Effector memory CD8-positive, alpha-beta T cell (primary cell): Measurements from ENCODE around the gene RNASE11.
"Not testable (repeated sequence)": the region's sequence is repeated elsewhere in the genome, so short reads cannot be mapped to it uniquely, and the experiment has no call there.

Experiments
- ATAC-seq: fragments of 150-1000 bp; cut with Tn5 transposase; replicated peaks from 2 replicates; pipeline ENCODE4 v1.10.0; 2021; ENCODE audit warnings: mild to moderate bottlenecking, moderate library complexity
- DNase-seq, 3 experiments: peaks; one replicate each; pipeline ENCODE4 v3.0.0; 2021
- H3K27ac Mint-ChIP-seq, 2 donors: one replicate each; pipeline ENCODE4 v1.8.0; 2022; ENCODE audit warnings: mild to moderate bottlenecking in 2 of 2, mixed read lengths in 2 of 2, moderate library complexity in 2 of 2
- H3K27me3 Mint-ChIP-seq, 2 donors: one replicate each; pipeline ENCODE4 v1.8.0; 2022; ENCODE audit warnings: mixed read lengths in 2 of 2
- H3K36me3 Mint-ChIP-seq: one replicate; pipeline ENCODE4 v1.8.0; 2022; ENCODE audit warnings: mild to moderate bottlenecking, moderate library complexity, mixed read lengths; ENCODE audit not compliant: insufficient read depth
- H3K4me1 Mint-ChIP-seq, 2 donors: one replicate each; pipeline ENCODE4 v1.8.0; 2022; ENCODE audit warnings: low read depth in 2 of 2, mixed read lengths in 2 of 2
- H3K4me3 Mint-ChIP-seq, 2 donors: one replicate each; pipeline ENCODE4 v1.8.0; 2022; ENCODE audit warnings: mild to moderate bottlenecking in 2 of 2, mixed read lengths in 2 of 2, moderate library complexity in 2 of 2
- H3K9me3 Mint-ChIP-seq, 2 donors: one replicate each; pipeline ENCODE4 v1.8.0; 2022; ENCODE audit warnings: mixed read lengths in 2 of 2

The RNASE11 gene

GRCh38 chr14:20622816-20623291 is 35.1 kb upstream of the RNASE11 start:
- no peaks in the 10 kb centered on the region for H3K27me3 Mint-ChIP-seq
- peaks cover 29% of the 10 kb centered on the region for H3K36me3 Mint-ChIP-seq
- ATAC-seq = peak; percentile 20
- H3K27ac Mint-ChIP-seq = no peak overlapping the region
- DNase-seq = no peak
- H3K4me3 Mint-ChIP-seq = peak overlapping the region; percentile 26 to 52
- H3K4me1 Mint-ChIP-seq = peaks cover 36 to 44% of the 10 kb centered on the region in 2 donors
- H3K9me3 Mint-ChIP-seq = no peaks in the 10 kb centered on the region

GRCh38 chr14:20620798-20621478 is 33.1 kb upstream of the RNASE11 start:
- H3K27ac Mint-ChIP-seq = no peak overlapping the region
- no peak for DNase-seq
- peaks cover 30% of the 10 kb centered on the region for H3K36me3 Mint-ChIP-seq
- H3K9me3 Mint-ChIP-seq = no peaks in the 10 kb centered on the region
- no peak for ATAC-seq
- no peak overlapping the region for H3K4me3 Mint-ChIP-seq
- no peaks in the 10 kb centered on the region for H3K27me3 Mint-ChIP-seq
- peaks cover 21 to 30% of the 10 kb centered on the region in 2 donors for H3K4me1 Mint-ChIP-seq

DNA sequence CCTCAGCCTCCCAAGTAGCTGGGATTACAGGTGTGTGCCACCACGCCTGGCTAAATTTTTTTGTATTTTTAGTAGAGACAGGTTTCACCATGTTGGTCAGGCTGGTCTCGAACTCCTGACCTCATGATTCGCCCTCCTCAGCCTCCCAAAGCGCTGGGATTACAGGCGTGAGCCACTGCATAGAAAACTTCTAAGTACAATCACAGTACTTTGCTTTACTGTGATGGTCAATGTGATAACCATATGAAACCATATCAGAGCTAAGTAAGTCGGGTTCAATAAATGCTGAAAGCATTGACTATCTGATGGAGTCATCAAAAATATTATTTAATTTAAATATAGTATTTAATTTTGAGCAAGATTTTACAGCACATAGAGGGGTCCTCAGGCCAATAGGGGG is 31.9 kb upstream of the RNASE11 start:
- not testable (repeated sequence) for H3K9me3 Mint-ChIP-seq, H3K27me3 Mint-ChIP-seq, H3K27ac Mint-ChIP-seq, ATAC-seq, H3K4me3 Mint-ChIP-seq, DNase-seq
- Mint-ChIP-seq H3K4me1 (peaks cover 11 to 19% of the 10 kb centered on the region in 2 donors), H3K36me3 (peaks cover 17% of the 10 kb centered on the region)

DNA sequence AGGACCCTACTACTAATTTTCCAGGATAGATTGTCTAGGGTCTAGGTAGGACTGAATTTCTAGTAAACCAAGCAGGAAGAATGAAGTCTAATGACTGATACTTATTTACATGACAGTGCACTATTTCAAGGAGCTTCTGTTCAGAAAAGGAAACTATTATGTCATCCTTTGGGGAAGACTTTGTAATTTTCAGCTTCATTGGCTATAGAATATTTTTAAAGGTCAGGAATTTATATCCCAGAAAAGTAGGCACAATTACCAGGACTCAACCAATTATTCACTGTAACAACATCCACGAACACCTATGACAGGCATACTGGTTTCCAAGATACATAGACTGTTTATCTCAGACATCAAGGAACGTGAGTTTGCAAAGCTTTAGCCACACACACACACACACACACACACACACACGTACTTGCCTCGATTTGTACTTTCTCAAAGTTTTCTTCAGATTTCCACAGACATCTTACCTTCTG is 30.5 kb upstream of the RNASE11 start:
- no peaks in the 10 kb centered on the region for H3K9me3 Mint-ChIP-seq
- H3K27me3 Mint-ChIP-seq = no peaks in the 10 kb centered on the region
- no peak for ATAC-seq
- H3K36me3 Mint-ChIP-seq = peaks cover 15% of the 10 kb centered on the region
- no peak overlapping the region for H3K27ac Mint-ChIP-seq
- H3K4me3 Mint-ChIP-seq = no peak overlapping the region
- peaks cover 8 to 11% of the 10 kb centered on the region in 2 donors for H3K4me1 Mint-ChIP-seq
- DNase-seq = no peak

GRCh38 chr14:20617138-20618003 is 29.6 kb upstream of the RNASE11 start:
- H3K27ac Mint-ChIP-seq = no peak overlapping the region
- no peak overlapping the region for H3K4me3 Mint-ChIP-seq
- H3K4me1 Mint-ChIP-seq = peaks cover 3 to 8% of the 10 kb centered on the region in 2 donors
- DNase-seq (no peak), ATAC-seq (no peak)
- H3K36me3 Mint-ChIP-seq = peaks cover 9% of the 10 kb centered on the region
- no peaks in the 10 kb centered on the region for H3K9me3 Mint-ChIP-seq
- no peaks in the 10 kb centered on the region for H3K27me3 Mint-ChIP-seq

DNA sequence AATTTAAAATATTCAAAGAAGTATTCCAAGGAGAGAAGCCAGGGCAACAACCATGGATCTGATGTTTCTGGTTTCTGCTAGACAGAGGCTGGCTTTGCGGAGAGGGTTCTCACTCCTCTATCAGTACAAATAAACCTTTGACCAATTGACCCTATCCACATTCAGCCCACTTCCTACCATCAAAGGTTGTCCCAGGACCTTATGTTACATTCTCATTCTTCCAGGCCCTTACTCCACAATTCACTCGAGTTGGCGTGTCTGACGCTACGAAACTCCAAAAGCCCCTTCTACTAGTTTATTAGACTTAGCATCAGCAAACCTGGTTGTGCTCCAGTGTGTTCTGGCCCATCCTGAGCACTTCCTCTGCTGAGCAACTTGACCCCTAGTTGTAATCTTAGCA is 28.2 kb upstream of the RNASE11 start:
- no peaks in the 10 kb centered on the region for H3K27me3 Mint-ChIP-seq
- peaks cover 0 to 8% of the 10 kb centered on the region in 2 donors for H3K4me1 Mint-ChIP-seq
- peaks cover 9% of the 10 kb centered on the region for H3K36me3 Mint-ChIP-seq
- H3K4me3 Mint-ChIP-seq = no peak overlapping the region
- no peaks in the 10 kb centered on the region for H3K9me3 Mint-ChIP-seq
- DNase-seq (no peak), ATAC-seq (no peak)
- H3K27ac Mint-ChIP-seq = no peak overlapping the region

- H3K4me1 Mint-ChIP-seq = peaks cover 0 to 8% of the 10 kb centered on the region in 2 donors
- no peaks in the 10 kb centered on the region for H3K9me3 Mint-ChIP-seq
- H3K4me3 Mint-ChIP-seq = no peak overlapping the region
- H3K36me3 Mint-ChIP-seq = peaks cover 9% of the 10 kb centered on the region
- ATAC-seq = peak; percentile 7
- DNase-seq = peak in 1 of 3 experiments; percentile 20
- no peak overlapping the region for H3K27ac Mint-ChIP-seq
- H3K27me3 Mint-ChIP-seq = no peaks in the 10 kb centered on the region
These were observed 26.4 kb upstream of the RNASE11 start for GRCh38 chr14:20614038-20614840.

DNA sequence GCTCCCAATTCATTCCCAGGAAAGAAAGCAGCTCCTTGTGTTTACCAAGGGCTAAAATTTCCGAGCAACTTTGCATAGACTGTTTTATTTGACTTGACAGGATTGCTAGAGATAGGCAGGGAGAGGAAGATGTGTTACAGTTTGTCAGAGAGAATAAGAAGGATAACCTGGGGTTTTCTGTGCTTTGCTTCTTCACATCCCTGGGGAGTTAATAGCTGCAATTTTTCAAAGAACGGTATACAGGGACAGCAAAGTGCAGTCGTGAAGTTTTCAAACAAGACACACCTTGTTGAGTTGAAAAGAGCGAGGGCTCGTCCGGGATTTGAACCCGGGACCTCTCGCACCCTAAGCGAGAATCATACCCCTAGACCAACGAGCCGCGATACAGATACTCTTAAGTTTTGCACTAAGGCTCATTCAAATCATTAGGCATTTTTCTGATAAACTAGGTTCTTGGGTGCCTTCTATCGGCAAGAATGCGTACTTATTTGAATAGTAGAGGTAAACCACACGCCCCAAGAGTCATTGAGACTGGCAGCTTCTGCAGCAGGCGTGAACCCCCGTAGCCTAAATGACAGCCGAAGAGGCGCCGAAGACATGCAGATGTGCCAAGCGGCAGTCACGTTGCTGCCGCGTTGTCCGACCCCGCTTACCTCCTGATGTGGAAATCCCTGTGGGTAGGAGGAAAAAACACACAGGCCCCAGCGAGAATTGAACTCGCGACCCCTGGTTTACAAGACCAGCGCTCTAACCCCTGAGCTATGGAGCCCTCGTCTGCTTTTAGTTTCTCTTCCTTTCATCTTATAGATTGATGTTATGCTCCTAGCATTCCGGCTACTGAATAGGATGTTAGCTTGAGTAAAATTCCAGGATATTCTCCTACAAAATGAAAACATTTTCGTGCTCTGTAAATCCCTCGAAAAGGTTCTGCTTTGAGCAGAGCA is 25.6 kb upstream of the RNASE11 start:
- H3K27me3 Mint-ChIP-seq = no peaks in the 10 kb centered on the region
- DNase-seq = peak; percentile 80 to 89 (median 83)
- H3K36me3 Mint-ChIP-seq = peaks cover 9% of the 10 kb centered on the region
- peaks cover 0 to 8% of the 10 kb centered on the region in 2 donors for H3K4me1 Mint-ChIP-seq
- H3K27ac Mint-ChIP-seq = no peak overlapping the region
- no peaks in the 10 kb centered on the region for H3K9me3 Mint-ChIP-seq
- no peak overlapping the region for H3K4me3 Mint-ChIP-seq
- ATAC-seq = peak; percentile 80

DNA sequence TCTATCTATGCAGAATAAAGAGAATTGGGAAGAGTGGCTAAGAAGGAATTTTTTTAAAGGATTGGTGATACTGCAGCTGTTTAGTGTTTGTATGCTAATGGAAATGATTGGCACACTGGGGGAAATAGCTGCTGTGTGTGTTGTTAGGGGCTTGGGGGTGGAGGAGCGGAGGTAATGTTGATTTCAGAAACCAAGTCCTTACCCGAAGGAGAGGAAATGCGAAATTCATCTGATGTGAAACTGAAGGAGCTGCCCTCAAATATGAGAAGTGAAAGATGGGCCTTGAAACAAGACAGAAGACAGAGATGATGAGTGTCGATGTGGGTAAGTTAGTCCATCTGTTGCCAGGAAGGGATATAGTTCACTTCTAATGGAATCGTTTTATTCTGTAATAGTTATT is 24.6 kb upstream of the RNASE11 start:
- peaks cover 9% of the 10 kb centered on the region for H3K36me3 Mint-ChIP-seq
- H3K27me3 Mint-ChIP-seq = no peaks in the 10 kb centered on the region
- DNase-seq = no peak
- no peak for ATAC-seq
- no peak overlapping the region for H3K4me3 Mint-ChIP-seq
- peaks cover 0 to 8% of the 10 kb centered on the region in 2 donors for H3K4me1 Mint-ChIP-seq
- no peaks in the 10 kb centered on the region for H3K9me3 Mint-ChIP-seq
- no peak overlapping the region for H3K27ac Mint-ChIP-seq

GRCh38 chr14:20611277-20611676 is 23.5 kb upstream of the RNASE11 start:
- no peak for DNase-seq
- H3K36me3 Mint-ChIP-seq = peaks cover 4% of the 10 kb centered on the region
- no peak overlapping the region for H3K4me3 Mint-ChIP-seq
- H3K27me3 Mint-ChIP-seq = no peaks in the 10 kb centered on the region
- no peak for ATAC-seq
- no peaks in the 10 kb centered on the region for H3K9me3 Mint-ChIP-seq
- no peak overlapping the region for H3K27ac Mint-ChIP-seq
- H3K4me1 Mint-ChIP-seq = peaks cover 0 to 10% of the 10 kb centered on the region in 2 donors

DNA sequence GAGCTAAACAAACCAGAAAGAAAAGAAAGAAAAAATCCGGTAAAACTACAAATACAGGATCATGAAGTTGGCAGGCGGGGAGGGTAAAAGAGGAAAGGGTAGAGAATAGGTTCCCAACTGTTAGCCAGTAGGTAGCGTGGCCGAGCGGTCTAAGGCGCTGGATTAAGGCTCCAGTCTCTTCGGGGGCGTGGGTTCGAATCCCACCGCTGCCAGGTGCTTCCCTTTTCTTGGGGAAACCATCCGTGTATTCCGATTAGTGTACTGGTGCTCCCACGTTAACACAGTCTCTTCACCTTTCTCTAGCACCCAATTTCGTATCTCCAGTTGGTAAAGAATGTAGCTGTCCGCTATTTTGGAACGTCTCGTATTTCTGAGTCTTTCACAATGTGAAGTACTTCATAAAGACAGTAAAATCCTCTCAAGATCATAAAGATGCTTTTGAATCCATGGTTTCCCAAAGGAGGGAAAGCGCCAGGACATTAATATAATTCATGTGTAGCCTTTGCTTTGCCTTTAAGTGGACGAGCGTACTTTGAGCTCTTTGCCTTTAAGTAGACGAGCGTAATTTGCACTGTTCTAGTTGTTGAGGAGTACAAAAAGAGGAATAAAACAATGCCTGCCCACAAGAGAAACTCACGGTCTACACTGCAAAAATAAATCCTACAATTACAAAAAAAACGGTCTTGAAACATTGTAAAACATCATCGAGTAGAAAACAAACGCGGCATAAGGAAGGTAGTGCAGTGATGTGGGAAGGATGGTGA is 22.4 kb upstream of the RNASE11 start:
- H3K36me3 Mint-ChIP-seq = peaks cover 4% of the 10 kb centered on the region
- peaks cover 0 to 12% of the 10 kb centered on the region in 2 donors for H3K4me1 Mint-ChIP-seq
- no peak overlapping the region for H3K27ac Mint-ChIP-seq
- DNase-seq (peak; percentile 67 to 72 (median 67)), ATAC-seq (peak; percentile 31)
- H3K4me3 Mint-ChIP-seq = no peak overlapping the region
- H3K27me3 Mint-ChIP-seq = no peaks in the 10 kb centered on the region
- no peaks in the 10 kb centered on the region for H3K9me3 Mint-ChIP-seq
